Measurements from ENCODE around the gene ALG14.

DNA sequence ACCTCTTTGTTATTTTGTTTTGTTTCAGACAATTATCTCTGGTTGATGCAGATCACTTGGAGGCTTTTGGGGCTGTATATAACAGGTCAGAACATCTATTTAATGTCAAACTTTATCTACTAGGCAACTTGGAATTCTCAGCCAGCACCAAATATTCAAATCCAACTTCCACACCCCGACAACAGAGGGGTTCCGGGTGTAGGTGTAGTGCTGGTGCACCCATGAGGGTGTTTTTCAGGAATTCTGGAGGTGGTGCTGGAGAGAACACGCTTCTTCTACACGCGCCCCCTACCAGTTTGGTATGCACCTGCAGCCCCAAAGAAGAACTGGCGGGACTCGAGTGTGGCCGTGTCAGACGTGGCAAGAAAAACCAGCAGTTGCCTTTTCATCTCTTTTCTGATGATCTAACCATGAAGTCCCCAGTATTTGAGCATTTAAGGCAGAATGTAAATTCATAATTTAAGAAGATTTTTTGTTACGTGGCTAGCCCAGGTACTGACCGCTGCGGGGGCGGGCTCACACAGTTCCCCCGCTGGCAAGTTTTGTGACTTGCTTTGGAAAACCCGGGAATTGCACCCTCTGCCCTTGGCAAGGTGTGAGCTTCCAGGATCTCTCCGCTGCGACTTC is 43.9 kb upstream of the ALG14 start:
- TF ChIP-seq, protein P1, sequence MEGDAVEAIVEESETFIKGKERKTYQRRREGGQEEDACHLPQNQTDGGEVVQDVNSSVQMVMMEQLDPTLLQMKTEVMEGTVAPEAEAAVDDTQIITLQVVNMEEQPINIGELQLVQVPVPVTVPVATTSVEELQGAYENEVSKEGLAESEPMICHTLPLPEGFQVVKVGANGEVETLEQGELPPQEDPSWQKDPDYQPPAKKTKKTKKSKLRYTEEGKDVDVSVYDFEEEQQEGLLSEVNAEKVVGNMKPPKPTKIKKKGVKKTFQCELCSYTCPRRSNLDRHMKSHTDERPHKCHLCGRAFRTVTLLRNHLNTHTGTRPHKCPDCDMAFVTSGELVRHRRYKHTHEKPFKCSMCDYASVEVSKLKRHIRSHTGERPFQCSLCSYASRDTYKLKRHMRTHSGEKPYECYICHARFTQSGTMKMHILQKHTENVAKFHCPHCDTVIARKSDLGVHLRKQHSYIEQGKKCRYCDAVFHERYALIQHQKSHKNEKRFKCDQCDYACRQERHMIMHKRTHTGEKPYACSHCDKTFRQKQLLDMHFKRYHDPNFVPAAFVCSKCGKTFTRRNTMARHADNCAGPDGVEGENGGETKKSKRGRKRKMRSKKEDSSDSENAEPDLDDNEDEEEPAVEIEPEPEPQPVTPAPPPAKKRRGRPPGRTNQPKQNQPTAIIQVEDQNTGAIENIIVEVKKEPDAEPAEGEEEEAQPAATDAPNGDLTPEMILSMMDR (IDR thresholded peaks at IDR 0.05): peak; percentile 74
- TF ChIP-seq EZH2 (IDR thresholded peaks at IDR 0.05; ENCODE audit: borderline replicate concordance, insufficient read depth, low read depth, low read length, poor library complexity, severe bottlenecking): no peak
